Osteoblast (primary cell): ENCODE results near the gene SLC25A25. TPM values are rescaled to one million over a fixed set of nuclear protein-coding genes. Genes with fewer than 3 reads are reported as not detected.
A peak's percentile ranks its signal among the peaks of the same experiment; 100 is the strongest.

ENCODE experiments used
- DNase-seq: peaks from one replicate; pipeline ENCODE4 v3.0.0; 2011; ENCODE audit warnings: low spot score, mixed read lengths; ENCODE audit not compliant: insufficient read length; ENCODE audit errors: missing footprints
- H2AFZ ChIP-seq: 2 replicates; pipeline ENCODE4 v1.6.0; 2011; ENCODE audit warnings: mild to moderate bottlenecking, low read length
- H3K27ac ChIP-seq: 2 replicates; pipeline ENCODE4 v1.5.1; 2011; ENCODE audit warnings: mild to moderate bottlenecking, low read depth, low read length, moderate library complexity
- H3K27me3 ChIP-seq: 2 replicates; pipeline ENCODE4 v1.6.0; 2012; ENCODE audit warnings: mild to moderate bottlenecking, control low read depth, inconsistent platforms, low read length, moderate library complexity; ENCODE audit not compliant: insufficient read depth
- H3K36me3 ChIP-seq: 2 replicates; pipeline ENCODE4 v1.5.1; 2011; ENCODE audit warnings: mild to moderate bottlenecking, low read length, control low read depth, moderate library complexity; ENCODE audit not compliant: insufficient read depth
- H3K4me1 ChIP-seq: 2 replicates; pipeline ENCODE4 v1.5.1; 2011; ENCODE audit warnings: mild to moderate bottlenecking, low read length, control low read depth, moderate library complexity; ENCODE audit not compliant: insufficient read depth
- H3K4me2 ChIP-seq: 2 replicates; pipeline ENCODE4 v1.6.0; 2011; ENCODE audit warnings: mild to moderate bottlenecking, low read length; ENCODE audit not compliant: insufficient read depth
- H3K4me3 ChIP-seq: fragments of 200-600 bp; sonication (generic); 3 replicates; pipeline ENCODE4 v1.5.1; 2012; ENCODE audit warnings: mild to moderate bottlenecking, low read length, inconsistent platforms; ENCODE audit not compliant: insufficient read depth
- H3K79me2 ChIP-seq: 2 replicates; pipeline ENCODE4 v1.6.0; 2012; ENCODE audit warnings: mild to moderate bottlenecking, low read length, control low read depth, inconsistent platforms; ENCODE audit not compliant: insufficient read depth
- H3K9me3 ChIP-seq: 2 replicates; pipeline ENCODE4 v1.5.1; 2011; ENCODE audit warnings: low read depth, low read length, control low read depth
- H4K20me1 ChIP-seq: 2 replicates; pipeline ENCODE4 v1.6.0; 2012; ENCODE audit warnings: mild to moderate bottlenecking, low read length, control low read depth; ENCODE audit not compliant: insufficient read depth
- CTCF ChIP-seq: IDR thresholded peaks from 2 replicates; pipeline ENCODE4 v1.5.1; 2011; ENCODE audit warnings: mild to moderate bottlenecking, low read depth, low read length, moderate library complexity; ENCODE audit errors: extremely low read depth
- total RNA-seq: library from RNA; depleted of rRNA; stranded (reverse); fragments of >200 nt; gene quantifications from 2 replicates; pipeline ENCODE4 v1.2.3, GENCODE V29; 2012

SLC25A25 gene
- total RNA-seq, 1 donor = 13.4 TPM

GRCh38 chr9:128113526-128114325 lies 45.7 kb downstream of the SLC25A25 start:
- no peaks in the 10 kb centered on the region for H3K4me1 ChIP-seq
- H3K27ac ChIP-seq = no peak overlapping the region
- no peaks in the 10 kb centered on the region for H4K20me1 ChIP-seq
- no peaks in the 10 kb centered on the region for H3K79me2 ChIP-seq
- TF ChIP-seq CTCF = no peak
- peak; percentile 47 for DNase-seq
- no peaks in the 10 kb centered on the region for H3K9me3 ChIP-seq
- H3K4me3 ChIP-seq = no peak overlapping the region
- H3K36me3 ChIP-seq = no peaks in the 10 kb centered on the region
- no peak overlapping the region for H2AFZ ChIP-seq
- H3K4me2 ChIP-seq = no peak overlapping the region
- no peaks in the 10 kb centered on the region for H3K27me3 ChIP-seq

- no peak overlapping the region for H2AFZ ChIP-seq
- H3K4me1 ChIP-seq = no peaks in the 10 kb centered on the region
- H3K27ac ChIP-seq = no peak overlapping the region
- no peaks in the 10 kb centered on the region for H3K36me3 ChIP-seq
- H3K4me3 ChIP-seq = no peak overlapping the region
- no peak overlapping the region for H3K4me2 ChIP-seq
- H3K27me3 ChIP-seq = no peaks in the 10 kb centered on the region
- H4K20me1 ChIP-seq = no peaks in the 10 kb centered on the region
- TF ChIP-seq CTCF = no peak
- H3K9me3 ChIP-seq = no peaks in the 10 kb centered on the region
- H3K79me2 ChIP-seq = no peaks in the 10 kb centered on the region
- peak; percentile 36 for DNase-seq
Measured at GRCh38 chr9:128114326-128115186, 46.5 kb downstream of the SLC25A25 start.

- H4K20me1 ChIP-seq = no peaks in the 10 kb centered on the region
- no peaks in the 10 kb centered on the region for H3K9me3 ChIP-seq
- TF ChIP-seq CTCF = no peak
- H3K4me1 ChIP-seq = no peaks in the 10 kb centered on the region
- H3K36me3 ChIP-seq = no peaks in the 10 kb centered on the region
- no peak overlapping the region for H3K4me2 ChIP-seq
- H3K27ac ChIP-seq = no peak overlapping the region
- no peak overlapping the region for H2AFZ ChIP-seq
- DNase-seq = peak; percentile 38
- H3K79me2 ChIP-seq = no peaks in the 10 kb centered on the region
- no peak overlapping the region for H3K4me3 ChIP-seq
- H3K27me3 ChIP-seq = no peaks in the 10 kb centered on the region
Measured at GRCh38 chr9:128115187-128116103, 47.4 kb downstream of the SLC25A25 start.
